GM12801 (cell line): ENCODE data around the gene EPG5.

Experiments
- TF ChIP-seq, protein P1 (sequence below): IDR thresholded peaks from one replicate; pipeline ENCODE4 v1.5.1; 2011; ENCODE audit warnings: control low read depth; ENCODE audit not compliant: insufficient read length; ENCODE audit errors: extremely low read depth

Gene EPG5

GRCh38 chr18:45954070-45954934 is 12.8 kb downstream of the EPG5 start:
- TF ChIP-seq, protein P1, sequence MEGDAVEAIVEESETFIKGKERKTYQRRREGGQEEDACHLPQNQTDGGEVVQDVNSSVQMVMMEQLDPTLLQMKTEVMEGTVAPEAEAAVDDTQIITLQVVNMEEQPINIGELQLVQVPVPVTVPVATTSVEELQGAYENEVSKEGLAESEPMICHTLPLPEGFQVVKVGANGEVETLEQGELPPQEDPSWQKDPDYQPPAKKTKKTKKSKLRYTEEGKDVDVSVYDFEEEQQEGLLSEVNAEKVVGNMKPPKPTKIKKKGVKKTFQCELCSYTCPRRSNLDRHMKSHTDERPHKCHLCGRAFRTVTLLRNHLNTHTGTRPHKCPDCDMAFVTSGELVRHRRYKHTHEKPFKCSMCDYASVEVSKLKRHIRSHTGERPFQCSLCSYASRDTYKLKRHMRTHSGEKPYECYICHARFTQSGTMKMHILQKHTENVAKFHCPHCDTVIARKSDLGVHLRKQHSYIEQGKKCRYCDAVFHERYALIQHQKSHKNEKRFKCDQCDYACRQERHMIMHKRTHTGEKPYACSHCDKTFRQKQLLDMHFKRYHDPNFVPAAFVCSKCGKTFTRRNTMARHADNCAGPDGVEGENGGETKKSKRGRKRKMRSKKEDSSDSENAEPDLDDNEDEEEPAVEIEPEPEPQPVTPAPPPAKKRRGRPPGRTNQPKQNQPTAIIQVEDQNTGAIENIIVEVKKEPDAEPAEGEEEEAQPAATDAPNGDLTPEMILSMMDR, result no peak

GRCh38 chr18:45951016-45951714 is 16.0 kb downstream of the EPG5 start:
- TF ChIP-seq, protein P1, result no peak

GRCh38 chr18:45945669-45946068 is 21.5 kb downstream of the EPG5 start:
- TF ChIP-seq, protein P1, result no peak

- TF ChIP-seq, protein P1, result no peak
Observed at GRCh38 chr18:45940724-45941123, 26.4 kb downstream of the EPG5 start.

- TF ChIP-seq, protein P1, result no peak
Observed at GRCh38 chr18:45939236-45939635, 27.9 kb downstream of the EPG5 start.

GRCh38 chr18:45938488-45938935 is 28.6 kb downstream of the EPG5 start:
- TF ChIP-seq, protein P1, result no peak

- TF ChIP-seq, protein P1, result no peak
Observed at GRCh38 chr18:45935591-45936335, 31.4 kb downstream of the EPG5 start.
